HG03442 (cell line): ENCODE data around the gene KCNC4.

Experiments used
- ATAC-seq: cut with Tn5 transposase; IDR thresholded peaks from one replicate; pipeline ENCODE4 v1.9.1; 2021; ENCODE audit warnings: mild to moderate bottlenecking, moderate library complexity; ENCODE audit not compliant: unreplicated experiment

Gene KCNC4

GRCh38 chr1:110211496-110212168 is 1.5 kb downstream of the KCNC4 start:
- no peak for ATAC-seq

GRCh38 chr1:110212169-110213142 is 2.3 kb downstream of the KCNC4 start:
- ATAC-seq = no peak

- ATAC-seq = no peak
Measured at GRCh38 chr1:110213143-110213540, 3.0 kb downstream of the KCNC4 start.

GRCh38 chr1:110214454-110215404 is 4.6 kb downstream of the KCNC4 start:
- no peak for ATAC-seq

- ATAC-seq = no peak
Measured at GRCh38 chr1:110215621-110216515, 5.8 kb downstream of the KCNC4 start.

- ATAC-seq = no peak
Measured at GRCh38 chr1:110216844-110217444, 6.8 kb downstream of the KCNC4 start.

- no peak for ATAC-seq
Measured at GRCh38 chr1:110218137-110218536, 8.0 kb downstream of the KCNC4 start.

DNA sequence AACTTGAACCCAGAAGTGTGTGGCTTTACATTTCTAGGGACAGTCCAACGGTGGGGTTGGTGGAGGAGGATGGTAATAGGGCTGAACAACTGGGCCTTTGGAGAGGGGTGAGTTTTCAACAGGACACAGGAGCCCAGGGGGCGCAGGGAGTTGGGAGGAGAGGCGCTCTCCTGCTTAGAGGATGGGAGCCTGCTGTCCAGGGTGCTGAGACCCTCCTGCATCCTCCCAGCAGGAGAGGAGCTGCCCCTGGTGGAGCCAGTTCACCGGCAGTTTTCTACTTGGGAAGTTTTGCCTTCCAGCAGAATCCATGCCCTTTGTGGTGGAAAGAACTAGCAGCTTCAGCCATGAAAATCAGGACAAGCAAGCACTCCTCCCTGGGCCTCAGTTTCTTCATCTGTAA is 8.6 kb downstream of the KCNC4 start:
- ATAC-seq = no peak

GRCh38 chr1:110220324-110220723 is 10.2 kb downstream of the KCNC4 start:
- ATAC-seq = no peak

DNA sequence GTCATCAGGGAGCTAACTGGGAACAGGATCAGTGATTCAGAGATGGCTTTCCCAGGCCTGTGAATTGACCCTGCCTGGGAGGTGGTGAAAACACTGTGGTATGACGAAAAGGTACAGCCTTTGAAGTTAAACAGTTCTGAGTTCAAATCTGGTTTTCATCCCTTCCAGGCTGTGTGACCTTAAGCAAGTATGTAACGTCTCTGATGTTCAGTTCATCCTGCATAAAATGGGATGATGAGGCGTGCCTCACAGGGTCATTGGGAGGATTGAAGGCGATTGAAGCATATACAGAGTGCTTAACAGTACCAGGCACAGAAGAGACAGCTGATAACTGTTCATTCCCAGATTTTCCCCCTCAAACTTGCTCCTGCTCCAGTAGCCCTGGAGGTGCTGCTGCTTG is 11.0 kb downstream of the KCNC4 start:
- no peak for ATAC-seq

DNA sequence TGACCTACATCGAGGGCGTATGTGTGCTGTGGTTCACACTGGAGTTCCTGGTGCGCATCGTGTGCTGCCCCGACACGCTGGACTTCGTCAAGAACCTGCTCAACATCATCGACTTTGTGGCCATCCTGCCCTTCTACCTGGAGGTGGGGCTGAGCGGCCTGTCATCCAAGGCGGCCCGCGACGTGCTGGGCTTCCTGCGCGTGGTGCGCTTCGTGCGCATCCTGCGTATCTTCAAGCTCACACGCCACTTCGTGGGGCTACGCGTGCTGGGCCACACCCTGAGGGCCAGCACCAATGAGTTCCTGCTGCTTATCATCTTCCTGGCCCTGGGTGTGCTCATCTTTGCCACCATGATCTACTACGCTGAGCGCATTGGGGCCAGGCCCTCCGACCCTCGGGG is 13.0 kb downstream of the KCNC4 start:
- ATAC-seq = no peak

GRCh38 chr1:110223581-110223980 is 13.5 kb downstream of the KCNC4 start:
- ATAC-seq = no peak

DNA sequence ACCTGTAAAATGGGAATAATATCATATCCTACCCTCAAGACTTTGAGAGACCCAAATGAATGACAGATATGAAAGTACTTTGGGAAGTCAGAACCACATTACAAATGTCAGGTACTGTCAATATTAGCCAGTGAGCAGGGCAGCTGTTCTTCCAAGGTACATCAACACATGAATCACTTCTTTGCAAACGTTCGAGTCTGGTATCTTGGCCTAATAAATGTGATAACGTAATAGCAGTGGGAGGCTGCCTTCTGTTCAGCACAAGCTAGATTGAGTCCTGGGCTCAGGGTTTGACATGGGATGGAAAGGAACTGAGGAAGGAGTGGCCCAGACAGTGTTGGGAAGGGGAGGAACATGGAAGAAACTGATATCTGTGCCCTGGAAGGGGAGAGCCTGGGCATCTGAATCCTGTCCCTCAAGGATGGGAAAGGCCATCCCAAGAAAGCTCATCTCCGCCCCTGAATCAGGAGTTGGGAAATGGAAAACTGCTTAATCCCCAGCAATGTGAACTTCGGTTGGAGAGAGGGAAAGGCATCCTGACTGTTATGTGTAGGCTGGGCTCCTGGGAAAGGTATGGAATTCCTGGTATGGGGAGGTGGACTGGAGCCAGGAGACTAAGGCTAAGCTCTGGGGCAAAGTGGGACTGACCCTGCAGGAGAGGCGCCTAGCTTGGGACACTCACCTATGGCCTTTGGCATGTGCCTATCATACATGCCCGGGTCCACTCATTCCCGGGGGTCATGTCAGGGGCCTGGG is 14.3 kb downstream of the KCNC4 start:
- no peak for ATAC-seq

DNA sequence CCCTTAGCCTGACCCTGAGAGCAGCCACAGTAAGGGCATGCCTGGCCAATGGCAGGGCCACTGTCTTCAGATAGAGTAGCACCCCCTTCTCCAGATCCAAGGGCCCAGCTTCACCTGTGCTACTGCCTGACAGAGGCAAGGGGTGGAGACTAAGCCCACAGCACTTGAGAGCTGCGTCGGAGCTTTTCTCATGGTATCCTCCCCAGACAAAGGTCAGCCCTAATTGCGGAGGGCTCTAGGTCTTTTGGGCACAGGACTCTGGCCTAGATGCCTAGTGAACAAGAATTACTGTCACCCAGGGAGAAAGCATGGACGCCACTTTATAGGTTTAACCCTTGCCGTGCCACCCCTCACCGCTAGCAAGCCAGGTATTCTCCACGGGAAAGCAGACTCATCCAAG is 15.1 kb downstream of the KCNC4 start:
- ATAC-seq = no peak

DNA sequence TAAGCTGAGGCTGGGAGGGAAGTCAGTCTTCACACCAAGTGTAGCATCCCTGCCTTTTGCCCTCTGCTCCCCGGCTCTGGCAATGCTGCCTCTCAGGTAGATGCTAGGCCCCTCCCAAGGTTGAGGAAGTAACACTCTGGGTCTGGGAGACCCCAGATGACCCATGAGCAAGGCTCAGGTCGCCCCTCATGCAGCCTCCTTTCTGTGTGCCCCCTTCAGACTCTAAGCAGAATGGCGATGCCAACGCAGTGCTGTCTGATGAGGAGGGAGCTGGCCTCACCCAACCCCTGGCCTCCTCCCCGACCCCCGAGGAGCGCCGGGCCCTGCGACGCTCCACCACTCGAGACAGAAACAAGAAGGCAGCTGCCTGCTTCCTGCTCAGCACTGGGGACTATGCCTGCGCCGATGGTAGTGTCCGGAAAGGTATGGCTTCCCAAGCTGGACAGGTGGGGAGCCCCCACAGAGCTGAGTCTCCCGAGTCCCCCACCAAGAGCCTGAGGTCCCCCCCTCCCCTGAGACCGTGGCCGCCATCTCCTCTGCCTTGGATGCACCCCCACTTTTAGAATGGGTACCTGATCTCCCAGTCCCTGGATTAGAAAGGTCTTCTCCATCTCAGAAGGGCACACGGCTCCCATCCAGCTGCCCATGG is 15.8 kb downstream of the KCNC4 start:
- no peak for ATAC-seq

GRCh38 chr1:110227774-110228173 is 17.7 kb downstream of the KCNC4 start:
- ATAC-seq = no peak

GRCh38 chr1:110228381-110228780 is 18.3 kb downstream of the KCNC4 start:
- no peak for ATAC-seq

DNA sequence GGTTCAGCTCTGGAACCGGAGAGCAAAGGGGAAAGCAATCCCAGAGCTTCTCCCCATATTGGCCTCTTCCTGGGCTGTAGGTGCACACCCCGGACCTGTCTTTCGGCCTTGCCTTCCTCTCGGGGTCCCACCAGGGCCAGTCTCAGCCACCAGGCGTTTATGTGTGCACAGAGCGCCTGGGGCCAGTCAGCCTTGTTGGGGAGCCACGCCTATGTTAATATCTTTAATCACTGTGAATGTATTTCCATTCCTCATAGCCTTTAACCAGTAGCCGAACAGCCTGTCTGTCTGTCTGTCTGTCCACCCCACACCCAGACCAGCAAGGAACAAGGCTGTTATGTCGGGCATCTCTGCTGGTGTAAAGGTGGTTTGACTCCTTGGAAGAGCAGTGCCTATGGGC is 18.8 kb downstream of the KCNC4 start:
- ATAC-seq = no peak
